Measurements from ENCODE around the gene ACVR1C. TPM values are rescaled to one million over a fixed set of nuclear protein-coding genes. Genes with fewer than 3 reads are reported as not detected.
A peak's percentile ranks its signal among the peaks of the same experiment; 100 is the strongest.

ACVR1C gene
- 1.2 TPM for total RNA-seq (2021; ENCODE audit: unreplicated experiment)
- 0.41 and 0.66 TPM in 2 replicates for polyA plus RNA-seq (2012)
- percentile 23 among the genes with signal in this experiment for Bru-seq, nascent RNA
- BruChase-seq, experiment 1, labeled RNA remaining after a 6-hour chase: percentile 42 among the genes with signal in this experiment
- percentile 30 among the genes with signal in this experiment for BruChase-seq, experiment 2, labeled RNA remaining after a 2-hour chase
- long read RNA-seq, full-length matches to known transcripts: 2 of 3 reads
- long read RNA-seq, partial matches to known transcripts: 0 of 3 reads
- long read RNA-seq, other reads (novel, unspliced or antisense): 1 of 3 reads

GRCh38 chr2:157628477-157629415, at the start of gene ACVR1C:
ACVR1C (minus strand) TSS chr2:157628864; CDS start chr2:157628644, 220 bp downstream.
- no TSS peak for BruUV-seq (replicated peaks)
- peak within 1 kb of the TSS; percentile 58 to 74 for H3K4me3 ChIP-seq (replicated peaks in 1 of 2; ENCODE audit: low read depth in 1 of 2, low read length in 2 of 2)

More at GRCh38 chr2:157628477-157629415, at the start of gene ACVR1C:
- DNase-seq (ENCODE audit: low read depth, low spot score) (peak; percentile 83), ATAC-seq (peak; percentile 87)
- H3K27ac ChIP-seq (ENCODE audit: low read depth, low read length): peak within 1 kb of the TSS; percentile 58
- H4K20me1 ChIP-seq (ENCODE audit: insufficient read depth): no peaks in the 10 kb centered on the region
- CTCF ChIA-PET: interaction anchor here (0.6 to 2.0 kb wide), 25 partner anchors 9 to 382 kb away, joined by 3 to 13 read pairs (median 3); no protein-coding TSS in a partner anchor
- peak within 1 kb of the TSS; percentile 100 for H3K4me2 ChIP-seq (ENCODE audit: low read length)
- RAD21 ChIA-PET (ENCODE audit: low non-redundant PET in 1 of 2, low total read pairs in 2 of 2, uncharacterized antibody in 2 of 2, unreplicated experiment in 2 of 2): interaction anchor here in 1 of 2 experiments (0.8 kb wide), 1 partner anchor 137 kb away, joined by 4 read pairs; no protein-coding TSS in a partner anchor
- peak within 1 kb of the TSS; percentile 50 for H3K9ac ChIP-seq (ENCODE audit: low read length)
- intact Hi-C loops (cut with micrococcal nuclease): no loop called here
- H3K36me3 ChIP-seq (ENCODE audit: control insufficient read depth in 1 of 2, insufficient read depth in 2 of 2, low read length in 2 of 2): no peaks in the 10 kb centered on the region
- no peaks in the 10 kb centered on the region for H3K9me3 ChIP-seq (ENCODE audit: control insufficient read depth in 1 of 2, insufficient read depth in 1 of 2, low read depth in 1 of 2, low read length in 2 of 2)
- H3K27me3 ChIP-seq (ENCODE audit: insufficient read depth, low read length): no peaks in the 10 kb centered on the region
- H2AFZ ChIP-seq (ENCODE audit: low read depth, low read length, poor library complexity, severe bottlenecking): peak within 1 kb of the TSS; percentile 94
- TF ChIP-seq CBX3 (IDR thresholded peaks at IDR 0.05; ENCODE audit: low read depth) (0 out of 2 replicates have a peak, but pooled peaks have one; percentile 67), POLR2A (IDR thresholded peaks at IDR 0.05; ENCODE audit: borderline replicate concordance, extremely low read depth, insufficient read depth, insufficient read length) (peak; percentile 36), ELF1 (IDR thresholded peaks at IDR 0.05; ENCODE audit: borderline replicate concordance, low read depth) (no peak), SRF (IDR thresholded peaks at IDR 0.05; ENCODE audit: low read depth) (no peak), CEBPB (IDR thresholded peaks at IDR 0.05; ENCODE audit: low read depth) (no peak), SIN3A (IDR thresholded peaks at IDR 0.05; ENCODE audit: low read depth) (no peak), RAD21 (IDR thresholded peaks at IDR 0.05; ENCODE audit: low read depth) (peak; percentile 27; the same call in 1 of the 2 replicates), EZH2 (IDR thresholded peaks at IDR 0.05) (no peak), POLR2AphosphoS5 (IDR thresholded peaks at IDR 0.05; ENCODE audit: low read depth, low read length) (0 out of 2 replicates have a peak, but pooled peaks have one; percentile 26), EGR1 (IDR thresholded peaks at IDR 0.05; ENCODE audit: low read depth) (no peak), TCF7L2 (IDR thresholded peaks at IDR 0.05; ENCODE audit: borderline replicate concordance, extremely low read depth, insufficient read depth, insufficient read length) (peak; percentile 96), MAX (IDR thresholded peaks at IDR 0.05) (peak; percentile 8; the same call in 1 of the 2 replicates), ZFX (IDR thresholded peaks at IDR 0.05) (peak; percentile 49), CTCF (IDR thresholded peaks at IDR 0.05 in 2 of 3, conservative IDR thresholded peaks at IDR 0.05 in 1 of 3; ENCODE audit: borderline replicate concordance in 1 of 3, insufficient read depth in 1 of 3, low read depth in 2 of 3, low read length in 2 of 3) (peak; percentile 25 to 87 (median 87); a peak in 5 of 6 replicates), JUND (IDR thresholded peaks at IDR 0.05) (no peak)
- H3K9me2 ChIP-seq (ENCODE audit: insufficient read depth): no peaks in the 10 kb centered on the region
- peaks cover 0 to 14% of the 10 kb centered on the region in 2 experiments; a peak in 2 of 4 replicates for H3K4me1 ChIP-seq (ENCODE audit: control insufficient read depth in 1 of 2, insufficient read depth in 2 of 2, low read length in 2 of 2)
- POLR2A ChIA-PET: no interaction called here
- no peaks in the 10 kb centered on the region for H3K79me2 ChIP-seq (ENCODE audit: insufficient read depth, low read length)
